HG03139 (cell line): ENCODE data around the gene ME3.

ENCODE experiments used
- ATAC-seq: cut with Tn5 transposase; IDR thresholded peaks from one replicate; pipeline ENCODE4 v1.9.1; 2021; ENCODE audit not compliant: unreplicated experiment

ME3 gene

GRCh38 chr11:86589856-86590589 is 82.4 kb downstream of the ME3 start:
- no peak for ATAC-seq

- no peak for ATAC-seq
Observed at GRCh38 chr11:86589204-86589603, 83.2 kb downstream of the ME3 start.

GRCh38 chr11:86588566-86589090 is 83.8 kb downstream of the ME3 start:
- ATAC-seq: no peak

- no peak for ATAC-seq
Observed at GRCh38 chr11:86587264-86588193, 84.9 kb downstream of the ME3 start.

DNA sequence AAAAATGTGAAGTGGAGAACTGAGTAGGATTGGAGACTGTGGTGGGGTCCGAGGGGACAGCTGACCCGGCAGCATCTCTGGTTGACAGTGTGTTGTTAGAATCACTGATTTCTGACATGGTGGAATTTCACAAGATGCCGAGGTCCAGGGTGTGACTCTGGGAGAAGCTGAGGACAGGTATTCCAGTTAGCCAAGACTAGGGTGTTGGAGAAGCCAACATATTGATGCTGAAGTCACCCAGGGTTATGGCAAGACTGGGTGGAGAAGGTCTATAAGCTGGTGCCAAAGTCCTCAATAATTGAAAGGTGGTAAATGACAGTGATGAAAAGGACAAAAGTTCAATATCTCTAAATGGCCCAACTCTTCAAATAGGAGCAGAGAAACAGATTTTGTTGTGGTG is 86.1 kb downstream of the ME3 start:
- ATAC-seq: no peak

- no peak for ATAC-seq
Observed at GRCh38 chr11:86582898-86583297, 89.5 kb downstream of the ME3 start.

- no peak for ATAC-seq
Observed at GRCh38 chr11:86580535-86580934, 91.9 kb downstream of the ME3 start.

GRCh38 chr11:86579406-86579731 is 93.0 kb downstream of the ME3 start:
- ATAC-seq: no peak

DNA sequence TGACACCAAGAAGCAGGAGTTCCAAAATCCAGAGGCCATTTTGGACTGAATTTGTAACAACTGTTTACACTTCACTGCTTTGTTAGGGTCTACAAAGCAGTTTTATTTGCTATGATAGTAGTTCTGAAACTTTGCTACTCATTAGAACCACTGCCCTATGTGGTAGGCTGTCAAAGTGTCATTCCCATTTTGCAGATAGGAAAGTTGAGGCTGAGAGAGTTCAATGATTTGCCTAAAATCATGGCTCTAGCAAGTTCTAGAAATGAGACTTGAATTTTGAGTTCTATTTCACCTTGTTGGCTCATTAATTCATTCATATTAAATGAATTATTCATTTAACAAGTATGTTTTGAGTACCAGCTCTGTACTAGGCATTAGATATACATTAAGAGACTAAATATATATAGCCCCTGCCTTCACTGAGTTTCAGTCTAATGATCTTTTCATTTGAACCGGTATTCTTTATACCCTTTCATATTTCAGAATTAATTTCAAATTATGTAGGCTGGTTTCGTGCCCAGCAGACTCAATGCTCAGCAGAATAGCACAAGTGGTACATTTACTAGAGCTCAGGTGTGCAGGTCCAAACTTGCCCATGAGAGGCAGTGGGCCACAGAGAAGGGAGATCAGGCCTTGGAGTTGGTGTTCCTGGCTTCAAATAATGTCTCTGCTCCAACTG is 93.5 kb downstream of the ME3 start:
- ATAC-seq: no peak

- no peak for ATAC-seq
Observed at GRCh38 chr11:86577644-86578636, 94.5 kb downstream of the ME3 start.

- no peak for ATAC-seq
Observed at GRCh38 chr11:86576946-86577624, 95.3 kb downstream of the ME3 start.

DNA sequence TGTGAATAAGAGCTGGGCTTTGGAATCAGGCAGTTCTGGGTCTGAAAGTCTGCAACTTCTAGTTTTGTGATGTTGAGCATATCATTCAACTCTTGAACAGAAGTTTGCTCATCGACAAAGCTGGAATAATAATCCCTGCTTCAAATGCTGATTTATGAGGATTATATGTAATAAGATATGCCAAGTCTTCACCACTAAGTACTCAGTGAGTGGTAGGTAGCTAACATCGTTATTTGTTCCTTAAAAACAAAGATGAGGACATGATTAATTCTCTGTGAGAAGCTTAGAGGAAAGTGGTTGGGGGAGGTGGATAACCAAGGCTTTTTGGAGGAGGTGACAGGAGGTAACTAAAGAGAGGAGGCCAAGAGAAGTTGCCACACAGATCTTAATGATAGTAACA is 96.5 kb downstream of the ME3 start:
- ATAC-seq: no peak

GRCh38 chr11:86575208-86575855 is 97.1 kb downstream of the ME3 start:
- ATAC-seq: no peak

DNA sequence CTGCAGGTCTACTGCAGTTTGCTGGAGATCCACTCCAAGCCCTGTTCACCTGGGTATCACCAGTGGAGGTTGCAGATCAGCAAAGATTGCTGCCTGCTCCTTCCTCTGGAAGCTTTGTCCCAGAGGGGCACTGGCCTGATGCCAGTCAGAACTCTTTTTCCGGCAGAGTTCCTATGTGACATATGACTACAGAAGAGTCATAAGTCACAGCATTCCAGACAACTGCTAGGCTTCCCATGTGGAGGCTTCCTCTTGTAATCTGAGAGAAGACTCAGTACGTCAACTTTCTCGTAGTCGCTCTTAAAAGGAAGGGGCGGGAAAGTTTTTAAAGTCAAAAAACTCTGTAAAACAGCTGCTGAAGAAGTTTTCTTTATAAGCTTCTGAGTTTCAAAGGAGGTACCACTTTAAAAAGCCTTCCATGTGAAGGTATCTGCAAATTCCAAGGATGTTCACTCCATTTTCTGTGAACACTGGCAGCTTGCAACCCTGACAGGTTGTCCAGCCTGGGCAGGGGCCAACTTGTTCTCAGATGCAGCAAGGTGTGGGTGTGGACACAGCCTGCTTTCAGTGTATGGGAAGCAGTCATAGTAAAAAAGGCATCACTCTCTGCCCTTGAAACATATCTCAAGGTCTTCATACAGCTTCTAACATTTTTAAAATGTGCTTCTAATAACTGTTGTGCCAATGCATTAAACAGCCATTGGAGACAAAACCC is 97.8 kb downstream of the ME3 start:
- no peak for ATAC-seq

DNA sequence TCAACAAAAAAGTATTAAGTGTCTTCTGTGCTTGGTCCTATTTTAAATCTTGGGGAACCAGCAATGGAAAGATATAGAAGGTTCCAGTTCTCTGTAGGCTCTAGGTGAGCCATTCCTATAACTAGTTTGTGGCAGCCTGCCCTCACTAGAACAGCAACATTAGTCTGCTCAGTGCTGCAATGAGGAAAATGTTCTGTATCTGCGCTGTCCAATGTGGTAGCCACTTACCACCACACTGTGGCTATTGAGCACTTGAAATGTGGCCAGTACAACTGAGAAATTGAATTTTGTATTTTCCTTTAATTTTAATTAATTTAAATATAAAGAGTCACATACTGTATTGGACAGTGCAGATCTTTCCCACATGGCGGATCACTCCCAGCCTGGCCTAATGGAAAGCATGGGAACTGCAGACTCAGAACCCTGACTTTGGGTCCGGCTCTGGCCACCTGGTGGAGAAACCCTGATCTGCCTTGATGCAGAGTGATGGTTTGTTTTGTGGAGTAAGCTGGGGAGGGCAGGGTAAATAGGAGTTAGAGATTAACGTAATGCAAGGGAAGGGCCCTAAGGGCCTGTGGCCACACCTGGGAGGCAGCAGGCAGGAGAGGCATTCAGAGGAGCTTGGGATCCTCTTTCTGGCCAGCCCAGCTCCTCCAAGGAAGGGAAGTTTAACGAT is 101.0 kb downstream of the ME3 start:
- no peak for ATAC-seq

DNA sequence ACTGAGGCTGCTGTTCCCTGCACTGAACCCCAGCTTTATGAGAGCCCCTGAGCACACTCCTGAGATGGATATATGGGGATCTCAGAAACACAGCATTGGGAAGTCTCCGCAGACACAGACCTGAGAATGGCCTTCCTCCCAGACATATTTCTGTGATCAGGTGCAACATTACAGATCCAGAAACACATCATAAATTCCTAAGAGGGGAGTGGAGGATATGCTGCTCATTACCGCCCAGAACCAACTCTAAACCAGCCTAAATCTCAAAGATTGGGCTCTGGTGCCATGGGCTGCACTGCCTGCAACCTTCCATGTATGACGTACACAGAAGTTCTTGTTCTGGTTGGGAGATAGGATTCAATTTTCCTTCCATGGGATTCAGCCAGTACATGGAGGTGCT is 102.0 kb downstream of the ME3 start:
- no peak for ATAC-seq

- ATAC-seq: no peak
Observed at GRCh38 chr11:86570020-86570419, 102.4 kb downstream of the ME3 start.

DNA sequence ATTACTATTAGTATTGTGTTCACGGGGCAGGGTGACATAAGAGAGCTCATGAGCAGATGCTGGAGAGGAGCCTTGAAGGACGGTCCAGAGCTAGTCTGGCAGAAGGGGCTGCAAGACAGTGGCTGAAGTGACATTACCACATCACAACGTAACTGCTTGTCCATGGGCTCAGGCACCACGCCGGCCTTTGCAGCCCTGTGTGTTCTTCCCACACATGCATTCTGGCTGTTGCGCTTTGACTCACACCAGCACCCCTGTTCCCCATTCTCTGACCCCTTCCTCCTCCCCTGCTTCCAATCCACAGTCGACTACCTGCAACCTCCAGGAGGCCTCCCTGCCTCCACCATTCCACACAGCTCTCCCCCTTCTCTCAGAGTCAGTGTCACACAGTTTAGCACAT is 103.3 kb downstream of the ME3 start:
- ATAC-seq: no peak
